D721Med (cell line): Measurements from ENCODE around the gene PRKN.

Experiments
- DNase-seq: peaks from one replicate; pipeline ENCODE4 v3.0.0; 2011; ENCODE audit warnings: low spot score; ENCODE audit not compliant: insufficient read length
- FAIRE-seq: peaks from 2 replicates; lab custom pipeline; 2011; peaks lifted over from hg19 to GRCh38; lab: Jason Lieb, UNC
- CTCF ChIP-seq: IDR thresholded peaks from 2 replicates; pipeline ENCODE4 v1.5.1; 2012; ENCODE audit warnings: mild to moderate bottlenecking, control low read depth; ENCODE audit not compliant: insufficient read depth; ENCODE audit errors: missing control alignments

PRKN gene

DNA sequence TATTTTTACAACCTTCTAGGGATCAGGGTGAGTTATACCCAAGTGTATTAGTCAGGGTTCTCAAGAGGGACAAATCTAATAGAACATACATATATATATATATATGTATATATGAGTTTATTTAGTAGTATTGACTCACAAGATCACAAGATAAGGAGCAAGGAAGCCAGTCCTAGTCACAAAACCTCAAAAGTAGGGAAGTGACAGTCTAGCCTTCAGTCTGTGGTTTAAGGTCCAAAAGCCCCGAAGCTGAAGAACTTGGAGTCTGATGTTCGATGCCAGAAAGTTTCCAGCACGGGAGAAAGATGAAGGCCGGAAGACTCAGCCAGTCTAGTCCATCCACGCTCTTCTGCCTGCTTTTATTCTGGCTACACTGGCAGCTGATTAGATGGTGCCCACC lies 821.0 kb downstream of the PRKN start:
- no peak for FAIRE-seq

DNA sequence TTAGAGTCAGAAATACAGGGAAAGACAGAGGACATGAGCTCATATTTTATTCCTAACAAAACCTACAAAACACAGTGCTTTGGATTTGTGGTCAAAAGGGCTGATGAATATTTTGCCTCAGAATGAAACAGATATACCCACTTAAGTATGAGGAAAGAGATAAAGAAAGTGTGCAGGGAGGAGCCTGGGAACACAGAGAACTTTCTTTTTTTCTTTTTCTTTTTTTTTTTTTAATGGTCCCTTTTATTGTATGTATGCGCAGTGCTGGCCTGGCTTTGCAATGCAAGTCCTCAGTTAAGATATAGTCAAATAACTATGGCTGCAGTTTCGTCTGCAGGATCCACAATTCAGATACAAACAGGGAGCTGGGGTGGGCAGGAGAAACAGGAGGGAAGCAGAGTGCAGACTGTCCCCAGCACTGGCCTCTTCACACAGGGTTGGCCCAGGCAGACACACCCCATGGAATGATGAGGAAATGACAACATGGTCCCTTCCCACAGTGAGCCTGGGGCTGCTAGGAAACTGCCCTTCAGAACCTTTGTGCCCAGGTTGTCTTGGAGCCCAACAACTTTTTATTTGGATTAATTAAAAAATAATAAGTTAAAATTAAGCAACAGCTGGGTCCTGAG lies 823.9 kb downstream of the PRKN start:
- no peak for DNase-seq
- no peak for TF ChIP-seq CTCF
- no peak for FAIRE-seq

More for the DNA sequence above, 821.0 kb downstream of the PRKN start:
- no peak for TF ChIP-seq CTCF
- DNase-seq = no peak

DNA sequence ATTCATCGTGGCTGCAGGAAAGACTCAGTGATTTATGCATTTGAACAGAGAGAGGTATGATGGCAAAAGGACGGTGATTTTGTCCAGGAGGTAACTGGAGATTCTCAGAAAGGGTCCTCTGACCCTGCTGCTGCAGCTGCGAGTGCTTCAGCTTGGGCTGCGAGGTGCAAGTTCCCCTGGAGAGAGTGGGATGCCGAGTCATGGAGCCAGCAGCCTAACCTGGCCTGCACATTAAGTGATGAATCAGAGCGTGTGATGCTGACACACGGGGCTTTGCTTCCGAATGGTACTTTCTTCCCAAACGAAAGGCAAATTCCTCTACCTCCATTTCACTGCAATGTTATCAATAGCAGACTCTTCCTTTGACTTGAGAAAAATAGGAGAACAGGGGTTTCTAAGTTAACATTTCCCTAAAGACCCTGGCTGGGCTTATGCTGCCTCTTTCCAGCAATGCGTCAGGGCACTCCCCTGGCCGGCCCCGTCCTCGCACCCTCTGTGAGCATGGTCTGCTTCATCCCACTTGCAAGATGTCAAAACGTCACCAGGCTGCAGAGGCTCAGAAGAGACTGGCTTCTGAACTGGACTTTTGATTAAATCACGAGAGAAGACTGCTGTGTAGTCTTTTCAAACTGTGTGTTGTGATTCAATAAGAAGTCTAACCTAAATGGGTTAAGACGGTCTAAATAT lies 825.7 kb downstream of the PRKN start:
- DNase-seq = no peak
- TF ChIP-seq CTCF = no peak
- no peak for FAIRE-seq

DNA sequence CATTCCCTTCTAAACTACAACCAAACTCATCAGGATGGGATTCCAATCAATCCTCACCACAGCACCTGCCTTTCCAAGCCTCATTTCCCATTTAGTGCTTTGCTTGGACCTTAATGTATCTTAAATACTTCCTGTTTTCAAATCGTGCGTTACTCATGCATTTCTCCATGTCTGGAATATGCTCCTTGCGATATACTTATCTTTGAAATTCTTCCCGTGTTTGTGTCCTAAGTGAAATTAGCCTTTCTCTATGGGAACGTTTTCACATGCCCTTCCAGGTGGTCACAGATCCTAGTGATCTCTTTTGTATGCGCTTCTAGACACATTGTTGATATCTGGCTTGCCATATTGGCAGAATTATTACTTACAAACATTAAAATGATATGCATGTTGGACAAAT lies 833.1 kb downstream of the PRKN start:
- FAIRE-seq (no peak), DNase-seq (no peak)
- no peak for TF ChIP-seq CTCF

- TF ChIP-seq CTCF = no peak
- FAIRE-seq (no peak), DNase-seq (no peak)
Measured at GRCh38 chr6:161891542-161891941, 836.0 kb downstream of the PRKN start.

DNA sequence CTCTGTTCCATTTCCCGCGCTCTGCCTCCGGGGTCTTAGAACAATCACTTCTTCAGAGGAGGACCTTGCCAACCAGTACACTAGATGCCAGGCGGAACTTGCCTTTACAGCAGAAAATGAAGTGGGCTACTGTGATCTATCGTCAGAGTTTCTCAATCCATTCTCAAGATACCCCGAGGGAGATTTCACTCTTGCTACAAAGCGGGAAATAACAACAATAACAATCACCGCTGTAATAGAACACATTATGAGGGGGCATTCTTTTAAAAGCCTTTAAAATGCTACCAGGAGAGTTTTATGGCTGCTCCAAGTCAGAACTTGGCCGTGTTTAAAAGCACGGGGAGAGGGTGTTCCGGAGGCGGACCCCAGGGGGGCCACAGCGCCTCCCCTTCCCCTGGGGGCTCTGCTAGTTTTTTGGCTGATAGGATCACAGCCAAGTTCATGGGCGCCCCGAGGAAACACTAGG lies 836.7 kb downstream of the PRKN start:
- no peak for FAIRE-seq

More for the DNA sequence above, 836.7 kb downstream of the PRKN start:
- no peak for TF ChIP-seq CTCF
- DNase-seq = no peak
